Suprapubic skin (tissue), 4 donors: ENCODE data around the gene DYNLRB1. TPM values are rescaled to one million over a fixed set of nuclear protein-coding genes. Genes with fewer than 3 reads are reported as not detected.

ENCODE experiments used
- DNase-seq, 2 donors: peaks; one replicate each; pipeline ENCODE4 v3.0.0-alpha.2; 2019; ENCODE audit warnings: low spot score in 2 of 2
- H3K27ac ChIP-seq: fragments of 200-600 bp; sonication (generic); one replicate; pipeline ENCODE4 v1.5.1; 2019
- H3K27me3 ChIP-seq: fragments of 200-600 bp; sonication (generic); one replicate; pipeline ENCODE4 v1.5.1; 2019
- H3K36me3 ChIP-seq: fragments of 200-600 bp; sonication (generic); one replicate; pipeline ENCODE4 v1.5.1; 2019
- H3K4me1 ChIP-seq: fragments of 200-600 bp; sonication (generic); one replicate; pipeline ENCODE4 v1.5.1; 2019
- H3K4me3 ChIP-seq: fragments of 200-600 bp; sonication (generic); one replicate; pipeline ENCODE4 v1.5.1; 2019; ENCODE audit warnings: mild to moderate bottlenecking
- H3K9me3 ChIP-seq: fragments of 200-600 bp; sonication (generic); one replicate; pipeline ENCODE4 v1.5.1; 2019
- CTCF ChIP-seq, 2 donors: fragments of 200-600 bp in 1 of 2; fragments of 450-650 bp in 1 of 2; sonication (generic) in 1 of 2; IDR thresholded peaks; one replicate each; pipeline ENCODE4 v1.5.1; 2016 to 2019; ENCODE audit warnings: antibody characterized with exemption in 2 of 2, mild to moderate bottlenecking in 1 of 2, moderate library complexity in 1 of 2
- EP300 ChIP-seq: sonication (generic); formaldehyde crosslinking; IDR thresholded peaks from one replicate; pipeline ENCODE4 v1.6.1; 2017; ENCODE audit warnings: antibody characterized with exemption
- POLR2A ChIP-seq, 2 donors: fragments of 450-650 bp; IDR thresholded peaks; one replicate each; pipeline ENCODE4 v1.6.1; 2017; ENCODE audit warnings: antibody characterized with exemption in 2 of 2, mild to moderate bottlenecking in 2 of 2, moderate library complexity in 2 of 2
- POLR2AphosphoS5 ChIP-seq, 3 donors: sonication (generic); formaldehyde crosslinking; IDR thresholded peaks; one replicate each; pipeline ENCODE4 v1.6.1; 2017; ENCODE audit warnings: antibody characterized with exemption in 3 of 3
- WGBS: methylation state at CpG from one replicate; pipeline ENCODE4 v1.1.5; 2018; 5-methylcytosine and 5-hydroxymethylcytosine counted together
- total RNA-seq, 4 donors: library from RNA; depleted of rRNA; stranded (reverse); fragments of >200 nt; gene quantifications; one replicate each; pipeline ENCODE4 v1.1.0, GENCODE V29; 2016

DYNLRB1 gene
- total RNA-seq, 4 donors from 2014 or later = 143 to 270 (median 225) TPM

- DNase-seq = no peak
- no peak overlapping the region for H3K27ac ChIP-seq
Measured at GRCh38 chr20:34560141-34560523, 43.9 kb downstream of the DYNLRB1 start.

GRCh38 chr20:34560614-34561013, 44.4 kb downstream of the DYNLRB1 start:
- H3K9me3 ChIP-seq = no peaks in the 10 kb centered on the region

More at GRCh38 chr20:34560141-34560523, 43.9 kb downstream of the DYNLRB1 start:
- peaks cover 20% of the 10 kb centered on the region for H3K4me1 ChIP-seq
- H3K4me3 ChIP-seq = no peak overlapping the region
- no peaks in the 10 kb centered on the region for H3K27me3 ChIP-seq
- no peak for TF ChIP-seq CTCF (IDR thresholded peaks at IDR 0.05)
- no peak for TF ChIP-seq POLR2A (IDR thresholded peaks at IDR 0.05)
- 75% methylated on average over 10 of the region's 12 CpGs for WGBS
- no peaks in the 10 kb centered on the region for H3K36me3 ChIP-seq
- H3K9me3 ChIP-seq = no peaks in the 10 kb centered on the region

GRCh38 chr20:34561661-34562060, 45.4 kb downstream of the DYNLRB1 start:
- H3K4me1 ChIP-seq = peaks cover 20% of the 10 kb centered on the region
- H3K27ac ChIP-seq = no peak overlapping the region
- peaks cover 1% of the 10 kb centered on the region for H3K36me3 ChIP-seq
- H3K9me3 ChIP-seq = no peaks in the 10 kb centered on the region
- H3K27me3 ChIP-seq = no peaks in the 10 kb centered on the region
- TF ChIP-seq POLR2A (IDR thresholded peaks at IDR 0.05) (no peak), POLR2AphosphoS5 (IDR thresholded peaks at IDR 0.05) (no peak)
- 77% methylated on average over 10 of the region's 10 CpGs for WGBS
- DNase-seq = no peak
- H3K4me3 ChIP-seq = no peak overlapping the region

More at GRCh38 chr20:34560614-34561013, 44.4 kb downstream of the DYNLRB1 start:
- Histone ChIP-seq H3K36me3 (no peaks in the 10 kb centered on the region), H3K4me1 (peaks cover 20% of the 10 kb centered on the region), H3K27ac (no peak overlapping the region), H3K4me3 (no peak overlapping the region), H3K27me3 (no peaks in the 10 kb centered on the region)
- no peak for TF ChIP-seq POLR2AphosphoS5 (IDR thresholded peaks at IDR 0.05)
- no peak for TF ChIP-seq CTCF (IDR thresholded peaks at IDR 0.05)
- no peak for TF ChIP-seq POLR2A (IDR thresholded peaks at IDR 0.05)
- TF ChIP-seq EP300 = no peak
- no peak for DNase-seq
- 81% methylated on average over 7 of the region's 7 CpGs for WGBS

GRCh38 chr20:34562641-34563040, 46.4 kb downstream of the DYNLRB1 start:
- H3K9me3 ChIP-seq = no peaks in the 10 kb centered on the region
- TF ChIP-seq POLR2A (IDR thresholded peaks at IDR 0.05) (no peak), CTCF (IDR thresholded peaks at IDR 0.05) (no peak), POLR2AphosphoS5 (IDR thresholded peaks at IDR 0.05) (no peak), EP300 (no peak)
- no peak for DNase-seq
- WGBS = 61% methylated on average over 4 of the region's 5 CpGs
- H3K4me3 ChIP-seq = no peak overlapping the region
- no peak overlapping the region for H3K27ac ChIP-seq
- H3K36me3 ChIP-seq = peaks cover 9% of the 10 kb centered on the region
- H3K27me3 ChIP-seq = no peaks in the 10 kb centered on the region
- H3K4me1 ChIP-seq = peaks cover 17% of the 10 kb centered on the region

- DNase-seq = no peak
- H3K9me3 ChIP-seq = no peaks in the 10 kb centered on the region
- no peak overlapping the region for H3K27ac ChIP-seq
- 76% methylated on average over 4 of the region's 7 CpGs for WGBS
- H3K36me3 ChIP-seq = peaks cover 13% of the 10 kb centered on the region
- TF ChIP-seq EP300 = no peak
- TF ChIP-seq POLR2A (IDR thresholded peaks at IDR 0.05) = no peak
- TF ChIP-seq POLR2AphosphoS5 (IDR thresholded peaks at IDR 0.05) = no peak
- no peak for TF ChIP-seq CTCF (IDR thresholded peaks at IDR 0.05)
- no peak overlapping the region for H3K4me3 ChIP-seq
- peaks cover under 1% of the 10 kb centered on the region for H3K4me1 ChIP-seq
- H3K27me3 ChIP-seq = no peaks in the 10 kb centered on the region
Measured at GRCh38 chr20:34564833-34565232, 48.6 kb downstream of the DYNLRB1 start.
